Ovary (tissue), 9 donors: ENCODE results near the gene ERICH4. TPM values are rescaled to one million over a fixed set of nuclear protein-coding genes. Genes with fewer than 3 reads are reported as not detected.

Experiments
- DNase-seq, 5 donors: peaks; one replicate each; pipeline ENCODE4 v3.0.0-alpha.2; 2019 to 2020
- H3K27ac ChIP-seq, 2 donors: fragments of 200-600 bp; one replicate each; pipeline versions ENCODE4 v1.5.1 to v1.8.0; 2019 to 2022
- H3K27me3 ChIP-seq: fragments of 200-600 bp; one replicate; pipeline ENCODE4 v1.8.0; 2022
- H3K36me3 ChIP-seq: fragments of 200-600 bp; sonication (generic); one replicate; pipeline ENCODE4 v1.5.1; 2019
- H3K4me1 ChIP-seq: one replicate; pipeline ENCODE4 v1.8.1; 2013; ENCODE audit warnings: mild to moderate bottlenecking, moderate library complexity; ENCODE audit not compliant: insufficient read depth
- H3K4me3 ChIP-seq: fragments of 200-600 bp; sonication (generic); one replicate; pipeline ENCODE4 v1.5.1; 2017
- H3K9me3 ChIP-seq, 2 donors: fragments of 200-600 bp in 1 of 2; sonication (generic) in 1 of 2; one replicate each; pipeline versions ENCODE4 v1.5.1 to v1.8.1; 2013 to 2019; ENCODE audit warnings: mild to moderate bottlenecking in 1 of 2, moderate library complexity in 1 of 2
- CTCF ChIP-seq, 3 donors: fragments of 450-650 bp in 2 of 3; fragments of 200-600 bp in 1 of 3; IDR thresholded peaks; one replicate each; pipeline versions ENCODE4 v1.5.1 to v1.8.0; 2016 to 2022; ENCODE audit warnings: antibody characterized with exemption in 3 of 3, mild to moderate bottlenecking in 1 of 3
- EP300 ChIP-seq: sonication (generic); formaldehyde crosslinking; IDR thresholded peaks from one replicate; pipeline ENCODE4 v1.6.1; 2017; ENCODE audit warnings: antibody characterized with exemption
- POLR2A ChIP-seq: fragments of 450-650 bp; IDR thresholded peaks from one replicate; pipeline ENCODE4 v1.6.1; 2017; ENCODE audit warnings: antibody characterized with exemption, mild to moderate bottlenecking, moderate library complexity
- WGBS, 3 donors: extraction: QIAGEN DNeasy Blood & Tissue Kit in 1 of 3; methylation state at CpG; one replicate each; pipeline versions ENCODE4 v1.1.5 to v1.1.7; 2013 to 2017; 5-methylcytosine and 5-hydroxymethylcytosine counted together
- intact Hi-C, 4 donors: fragments of 100-400 bp; cut with DNase I; formaldehyde crosslinking; loops; one replicate each; pipeline versions ENCODE4 v1.11.0 to v1.15.1; 2022 to 2023
- polyA plus RNA-seq, 2 donors: library from polyadenylated mRNA; stranded (reverse); fragments of 200-250 nt in 1 of 2; fragments of 350-450 nt in 1 of 2; fragmentation: Illumina TruSeq in 1 of 2; extraction: RNeasy Lipid Tissue Mini Kit (QIAGEN cat#74804) in 1 of 2; gene quantifications; one replicate each; pipeline ENCODE4 v1.2.3, GENCODE V29; 2013 to 2014
- total RNA-seq, 7 donors: library from RNA; depleted of rRNA in 2 of 7; stranded (reverse); fragments of >200 nt in 2 of 7; fragmentation: NEBNext Ultra II Directional in 3 of 7; extraction: Animal tissue kit (Norgen Biotek cat#: 25700) in 3 of 7; gene quantifications; one replicate each; pipeline versions ENCODE4 v1.1.0 to v1.2.4, GENCODE V29; 2016 to 2023
- donor health status: DM: no; HTN: no; CAD: no; lungs with moderate emphysema.
- donor health status: DM: no; HTN: no; CAD: no.
- donor health status: Bipolar disorder and iron deficiency.
- donor health status: DM: yes; HTN: yes; CAD: no.
- donor health status: DM: no; HTN: no; CAD: no.
- donor health status: DM: yes; HTN: yes; CAD: no.

ERICH4 gene
- total and polyA plus RNA-seq, 9 donors, result not detected

- Histone ChIP-seq H3K4me1 (no peaks in the 10 kb centered on the region), H3K27me3 (no peaks in the 10 kb centered on the region), H3K4me3 (no peak overlapping the region), H3K27ac (no peak overlapping the region), H3K9me3 (no peaks in the 10 kb centered on the region), H3K36me3 (no peaks in the 10 kb centered on the region)
- TF ChIP-seq CTCF (IDR thresholded peaks at IDR 0.05), result no peak
- TF ChIP-seq EP300, result no peak
- no peak for TF ChIP-seq POLR2A
- intact Hi-C loops, result no loop called here
- no peak for DNase-seq
- WGBS, 3 donors, result 78 to 83% (median 81%) methylated on average over 8 of the region's 8 CpGs
Measured at GRCh38 chr19:41420101-41420880, 22.7 kb upstream of the ERICH4 start.

- no peaks in the 10 kb centered on the region for H3K36me3 ChIP-seq
- TF ChIP-seq CTCF (IDR thresholded peaks at IDR 0.05), result no peak
- TF ChIP-seq POLR2A, result no peak
- no peak for TF ChIP-seq EP300
- no peak overlapping the region for H3K27ac ChIP-seq
- no peak overlapping the region for H3K4me3 ChIP-seq
- H3K4me1 ChIP-seq, result no peaks in the 10 kb centered on the region
- WGBS, 3 donors, result 79 to 87% (median 86%) methylated on average over 6 of the region's 6 CpGs
- no peaks in the 10 kb centered on the region for H3K9me3 ChIP-seq
- no peaks in the 10 kb centered on the region for H3K27me3 ChIP-seq
- DNase-seq, result no peak
- intact Hi-C loops, result no loop called here
Measured at GRCh38 chr19:41421314-41421713, 21.6 kb upstream of the ERICH4 start.

GRCh38 chr19:41421973-41422372, 21.0 kb upstream of the ERICH4 start:
- DNase-seq, result no peak
- TF ChIP-seq CTCF (IDR thresholded peaks at IDR 0.05), result no peak
- TF ChIP-seq POLR2A, result no peak
- no peak for TF ChIP-seq EP300
- WGBS, 3 donors, result 90 to 94% (median 93%) methylated on average over 20 of the region's 20 CpGs
- no peaks in the 10 kb centered on the region for H3K36me3 ChIP-seq
- H3K27ac ChIP-seq, result no peak overlapping the region
- H3K4me1 ChIP-seq, result peaks cover 4% of the 10 kb centered on the region
- H3K9me3 ChIP-seq, result no peaks in the 10 kb centered on the region
- no peaks in the 10 kb centered on the region for H3K27me3 ChIP-seq
- no peak overlapping the region for H3K4me3 ChIP-seq
- intact Hi-C loops, result no loop called here

- intact Hi-C loops, result no loop called here
- Histone ChIP-seq H3K27ac (no peak overlapping the region), H3K4me1 (peaks cover 4% of the 10 kb centered on the region), H3K4me3 (no peak overlapping the region), H3K9me3 (no peaks in the 10 kb centered on the region), H3K27me3 (no peaks in the 10 kb centered on the region), H3K36me3 (no peaks in the 10 kb centered on the region)
- no peak for TF ChIP-seq CTCF (IDR thresholded peaks at IDR 0.05)
- 77 to 83% (median 82%) methylated on average over 18 of the region's 18 CpGs for WGBS, 3 donors
- DNase-seq, result no peak
Measured at GRCh38 chr19:41422456-41422855, 20.5 kb upstream of the ERICH4 start.
